HK-2 (cell line): Measurements from ENCODE around the gene KAZALD1.

Experiments
- DNase-seq: peaks from one replicate; pipeline ENCODE4 v3.0.0-alpha.2; 2018; ENCODE audit not compliant: unreplicated experiment

The KAZALD1 gene

DNA sequence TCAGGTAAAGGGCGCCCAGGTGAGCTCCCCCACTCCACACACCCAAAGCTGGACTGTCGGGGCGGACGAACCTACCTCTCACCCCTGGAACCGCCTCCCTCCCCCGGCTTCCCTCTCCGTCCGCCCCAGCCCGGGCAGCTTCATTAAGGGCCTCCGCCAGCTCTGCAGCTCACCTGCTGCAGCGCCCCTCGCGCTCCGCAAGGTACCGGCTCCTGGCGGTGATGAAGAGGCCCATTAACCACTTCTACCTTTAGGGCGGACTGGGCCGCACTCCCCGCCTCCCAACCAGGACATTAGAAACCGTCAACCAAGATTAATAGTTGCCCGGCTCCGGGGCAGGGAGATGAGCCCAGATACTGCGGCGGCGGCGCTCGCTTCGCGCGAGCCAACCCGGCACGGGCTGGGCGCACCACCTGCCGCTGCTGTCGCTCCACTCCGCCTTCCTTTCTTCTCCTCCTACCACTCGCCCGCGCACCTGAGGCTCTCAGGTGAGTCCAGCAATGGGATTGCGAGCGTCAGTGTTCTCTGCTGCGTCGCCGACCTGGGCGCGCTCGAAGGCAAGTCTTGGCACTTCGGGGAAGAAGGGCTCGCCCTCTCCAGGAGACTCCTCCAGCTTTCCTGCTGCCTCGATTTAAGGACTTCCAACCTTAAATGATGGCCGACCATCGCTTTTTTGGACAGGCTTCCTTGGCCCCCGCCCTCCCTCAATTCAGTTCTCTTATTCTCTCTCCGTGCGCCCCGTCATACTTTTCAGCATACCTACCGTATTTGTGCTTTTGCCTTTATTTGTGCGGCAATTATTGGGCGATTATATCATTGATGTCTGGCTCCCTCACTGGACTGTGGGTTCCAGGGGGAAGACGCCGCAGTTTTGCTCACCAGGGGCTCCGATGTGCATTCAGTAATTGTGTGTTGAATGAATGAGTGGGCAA, 13.6 kb upstream of the KAZALD1 start:
- no peak for DNase-seq

DNA sequence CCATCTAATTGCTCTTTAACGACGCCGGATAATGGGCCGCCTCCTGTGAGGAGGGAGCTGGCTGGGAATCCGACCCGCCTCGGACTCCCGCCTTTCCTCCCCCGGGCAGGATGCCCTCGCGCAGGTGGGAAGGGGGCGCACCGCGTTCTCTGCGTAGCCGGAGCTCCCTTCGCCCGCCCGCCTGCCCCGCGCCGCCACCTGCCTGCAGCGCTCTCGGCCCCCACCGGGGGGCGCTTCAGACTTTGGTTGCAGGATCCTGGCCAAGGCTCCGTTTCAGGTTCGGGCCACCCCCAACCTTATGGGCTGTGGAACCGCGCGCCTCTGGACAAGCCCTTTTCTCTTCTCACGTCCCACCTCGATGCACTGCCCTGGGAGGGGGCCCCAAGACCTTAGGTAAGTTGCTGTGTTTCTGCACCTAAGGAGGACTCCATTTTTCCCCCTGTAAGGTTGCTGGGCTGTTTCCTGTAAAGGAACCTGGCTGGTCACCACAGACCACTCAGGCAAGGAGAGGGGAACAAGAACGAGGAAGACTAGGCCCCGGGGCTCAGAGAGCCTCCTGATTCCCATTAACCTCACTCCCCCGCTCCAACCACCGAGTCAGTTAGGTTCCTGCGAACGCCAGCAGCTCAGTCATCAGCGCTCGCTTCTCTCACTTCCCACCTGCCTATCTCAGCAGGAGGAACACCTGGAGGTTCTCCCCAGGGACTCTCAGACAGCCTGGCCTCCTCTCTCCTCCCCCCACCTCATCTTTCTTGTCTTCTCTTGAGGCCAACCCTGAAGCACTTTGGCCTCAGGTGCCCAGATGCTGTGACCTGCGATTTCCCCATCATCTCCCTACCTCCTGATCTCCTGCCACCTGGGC, 11.3 kb upstream of the KAZALD1 start:
- DNase-seq: peak; percentile 91

DNA sequence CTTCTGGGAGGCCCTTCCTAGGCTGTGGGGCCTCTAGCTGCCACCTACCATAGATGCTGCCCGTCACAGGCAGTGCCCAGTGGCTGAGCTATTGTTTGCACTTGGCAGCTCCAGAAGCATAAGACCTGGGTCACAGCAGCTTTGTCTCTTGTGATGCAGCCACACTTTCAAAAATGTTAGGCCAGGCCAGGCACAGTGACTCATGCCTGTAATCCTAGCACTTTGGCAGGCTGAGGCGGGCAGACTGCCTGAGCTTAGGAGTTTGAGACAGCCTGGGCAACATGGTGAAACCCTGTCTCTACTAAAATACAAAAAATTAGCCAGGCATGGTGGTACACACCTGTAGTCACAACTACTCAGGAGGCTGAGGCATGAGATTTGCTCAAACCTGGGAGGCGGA, 9.5 kb upstream of the KAZALD1 start:
- DNase-seq: peak; percentile 39

DNA sequence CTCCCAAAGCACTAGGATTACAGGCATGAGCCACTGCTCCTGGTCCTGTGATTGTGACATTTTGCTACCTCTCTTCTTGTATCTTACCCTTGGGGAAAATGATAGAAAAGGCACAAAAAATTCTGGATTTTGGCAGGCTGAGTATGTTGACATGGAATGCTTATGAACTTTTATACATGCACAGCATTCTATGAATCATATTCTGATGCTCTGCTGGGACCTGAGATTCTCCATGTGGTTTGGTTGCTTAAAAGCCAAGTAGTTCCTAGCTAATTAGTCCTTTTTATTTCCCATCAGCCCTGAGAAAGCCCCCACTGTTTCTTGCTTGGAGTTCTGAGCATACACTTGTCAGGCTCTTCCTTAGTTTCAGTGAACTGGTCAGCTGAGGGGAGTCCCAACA, 8.3 kb upstream of the KAZALD1 start:
- no peak for DNase-seq

DNA sequence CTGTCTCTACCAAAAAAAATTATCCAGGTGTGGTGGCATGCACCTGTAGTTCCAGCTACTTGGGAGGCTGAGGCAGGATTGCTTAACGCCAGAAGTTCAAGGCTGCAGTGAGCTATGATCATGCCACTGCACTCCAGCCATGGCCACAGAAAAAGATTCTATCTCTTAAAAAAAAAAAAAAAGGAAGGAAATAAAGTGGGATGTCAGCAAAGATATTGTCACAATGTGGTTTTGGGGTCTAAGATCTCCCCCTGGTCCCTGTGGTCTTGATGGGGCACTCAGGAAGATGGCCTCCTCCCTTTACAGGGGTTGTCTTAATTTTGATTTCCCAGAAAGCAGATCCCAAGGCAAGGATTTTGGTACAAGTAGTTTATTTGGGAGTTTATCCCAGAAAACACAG, 7.4 kb upstream of the KAZALD1 start:
- DNase-seq: no peak

DNA sequence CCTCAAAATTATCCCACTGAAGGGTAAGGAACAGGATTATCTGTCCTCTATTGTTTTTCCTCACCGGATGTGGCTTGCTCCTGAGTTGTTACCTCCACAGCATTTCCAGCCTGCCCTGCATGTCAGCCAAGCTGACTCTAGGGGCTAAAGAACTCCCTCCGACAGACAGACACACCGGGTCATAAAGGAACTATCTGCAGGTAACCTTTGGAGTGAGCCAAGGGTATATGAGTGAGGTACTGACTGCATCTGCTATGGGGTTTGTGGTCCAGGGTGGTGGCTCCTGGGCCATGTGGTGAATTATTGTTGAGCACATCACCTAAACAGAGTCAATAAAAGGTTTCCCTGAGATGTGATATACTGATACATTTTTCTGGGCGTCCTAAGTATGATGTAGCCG, 6.9 kb upstream of the KAZALD1 start:
- DNase-seq: no peak

DNA sequence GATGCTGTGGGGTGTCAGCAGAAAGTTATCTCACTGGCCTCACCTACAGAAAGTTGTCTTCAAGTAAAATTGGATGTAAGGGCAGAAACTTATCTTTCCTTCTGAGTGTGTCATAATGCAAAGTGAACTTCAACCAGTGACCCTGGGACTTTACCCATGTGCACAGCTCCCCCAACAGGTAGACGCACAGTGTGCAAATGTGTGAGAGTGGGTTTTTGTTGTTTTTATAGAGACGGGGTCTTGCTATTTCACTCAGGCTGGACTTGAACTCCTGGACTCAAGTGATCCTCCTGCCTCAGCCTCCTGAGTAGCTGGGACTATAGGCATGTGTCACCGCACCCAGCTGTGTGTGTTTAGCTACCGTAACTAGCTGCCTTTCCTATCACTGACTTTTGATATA, 6.4 kb upstream of the KAZALD1 start:
- no peak for DNase-seq

DNA sequence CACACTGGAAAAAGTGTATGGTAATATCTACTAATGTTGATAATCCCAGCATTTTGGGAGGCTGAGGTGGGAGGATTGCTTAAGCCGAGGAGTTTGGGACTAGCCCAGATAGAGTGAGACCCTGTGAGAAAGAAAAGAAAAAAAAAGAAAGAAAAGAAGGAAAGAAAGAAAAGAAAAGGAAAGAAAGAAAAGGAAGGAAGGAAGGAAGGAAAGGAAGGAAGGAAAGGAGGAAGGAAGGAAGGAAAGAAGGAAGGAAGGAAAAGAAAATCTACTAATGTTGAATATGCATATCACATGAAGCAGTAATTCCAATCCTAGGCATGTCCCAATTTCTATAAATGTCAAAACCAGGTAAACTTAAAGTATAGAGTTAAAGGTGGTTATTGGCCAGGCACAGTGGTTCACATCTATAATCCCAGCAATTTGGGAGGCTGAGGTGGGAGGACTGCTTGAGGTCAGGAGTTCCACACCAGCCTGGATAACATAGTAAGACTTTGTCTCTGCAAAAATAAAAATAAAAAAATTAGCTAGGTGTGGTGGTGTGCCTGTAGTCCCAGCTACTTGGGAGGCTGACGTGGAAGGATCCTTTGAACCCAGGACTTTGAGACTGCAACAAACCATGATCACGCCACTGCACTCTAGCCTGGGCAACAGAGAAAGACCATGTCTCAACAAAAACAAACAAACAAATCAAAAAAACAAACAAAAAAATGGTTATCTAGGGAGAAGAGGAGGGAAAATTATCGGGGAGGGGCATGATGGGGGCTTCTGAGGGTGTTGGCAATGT, 5.2 kb upstream of the KAZALD1 start:
- no peak for DNase-seq

DNA sequence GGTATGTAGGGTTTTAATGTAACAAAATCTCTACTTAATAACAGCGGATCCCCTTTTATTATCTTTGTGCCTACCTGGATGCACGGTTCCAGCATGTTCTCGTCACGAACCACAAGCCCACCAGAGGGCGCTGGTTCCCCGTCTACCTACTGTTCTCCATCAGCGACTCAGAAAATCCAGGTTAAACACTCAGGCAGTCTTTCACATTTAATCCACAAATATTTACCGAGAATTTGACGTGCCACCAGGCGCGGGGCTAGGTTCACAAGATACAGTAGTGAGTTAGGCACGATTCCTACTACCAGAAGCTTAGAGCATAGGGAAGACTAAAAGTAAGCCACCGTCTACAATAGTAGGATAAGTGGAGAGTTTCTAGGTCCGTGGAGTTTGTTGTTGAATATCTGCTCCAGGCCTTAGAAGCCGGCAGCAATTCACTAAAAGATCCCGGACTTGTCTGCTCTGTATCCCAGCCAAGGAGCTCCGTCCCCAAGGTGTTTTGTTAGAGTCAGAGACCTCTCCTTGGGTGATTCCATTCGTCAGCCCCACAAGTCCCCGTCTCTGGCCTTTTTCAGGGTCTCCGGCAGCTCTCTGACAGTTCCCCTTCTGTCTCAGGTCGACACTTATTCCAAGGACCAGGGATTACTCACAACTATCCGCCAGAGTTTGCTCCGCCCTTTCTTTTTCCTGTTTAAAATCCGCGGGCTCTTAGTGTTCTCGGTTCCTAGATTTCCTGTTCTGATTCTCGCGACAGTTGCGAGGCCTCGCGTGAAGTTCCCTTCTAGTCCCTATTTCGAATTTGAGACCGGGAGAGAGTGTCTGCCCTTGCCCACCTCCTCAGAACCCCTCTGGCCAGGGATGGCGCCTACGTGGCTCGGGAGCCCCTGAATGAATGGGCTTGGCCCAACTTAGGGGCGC, 1.5 kb upstream of the KAZALD1 start:
- DNase-seq: peak; percentile 97

DNA sequence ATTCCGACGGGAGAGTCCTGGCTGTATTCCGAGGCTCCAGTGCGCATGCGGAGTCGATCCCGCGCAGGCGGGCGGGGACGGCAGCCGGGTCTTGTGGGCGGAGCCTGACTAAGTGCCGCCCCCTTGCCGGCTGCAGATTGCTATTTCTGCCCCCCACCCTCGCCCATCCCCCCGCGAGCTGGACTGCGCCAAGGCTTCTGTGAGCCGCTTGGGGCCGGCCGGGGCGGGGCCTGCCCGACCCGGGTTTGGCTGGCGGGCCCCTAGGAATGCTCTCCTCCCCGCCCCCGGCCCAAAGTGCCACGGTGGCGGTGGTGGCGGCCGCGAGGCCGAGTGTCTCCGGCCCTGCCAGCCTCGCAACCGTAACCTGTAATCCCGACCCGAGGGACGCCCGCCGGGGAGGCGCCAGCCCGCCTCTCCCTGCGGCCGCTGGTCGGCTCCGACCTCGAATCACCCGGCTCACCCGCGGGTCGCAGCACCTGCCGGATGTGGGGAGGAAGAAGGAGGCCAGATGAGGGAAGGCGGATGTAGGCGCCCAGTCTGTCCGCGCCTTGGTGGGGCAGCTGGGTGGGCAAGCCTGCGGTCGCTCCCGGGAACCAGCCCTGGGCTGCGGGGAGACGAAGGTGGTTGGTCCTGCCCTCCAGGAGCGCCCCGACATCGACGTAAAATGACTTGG, 702 bp upstream of the KAZALD1 start:
- peak; percentile 99 for DNase-seq

DNA sequence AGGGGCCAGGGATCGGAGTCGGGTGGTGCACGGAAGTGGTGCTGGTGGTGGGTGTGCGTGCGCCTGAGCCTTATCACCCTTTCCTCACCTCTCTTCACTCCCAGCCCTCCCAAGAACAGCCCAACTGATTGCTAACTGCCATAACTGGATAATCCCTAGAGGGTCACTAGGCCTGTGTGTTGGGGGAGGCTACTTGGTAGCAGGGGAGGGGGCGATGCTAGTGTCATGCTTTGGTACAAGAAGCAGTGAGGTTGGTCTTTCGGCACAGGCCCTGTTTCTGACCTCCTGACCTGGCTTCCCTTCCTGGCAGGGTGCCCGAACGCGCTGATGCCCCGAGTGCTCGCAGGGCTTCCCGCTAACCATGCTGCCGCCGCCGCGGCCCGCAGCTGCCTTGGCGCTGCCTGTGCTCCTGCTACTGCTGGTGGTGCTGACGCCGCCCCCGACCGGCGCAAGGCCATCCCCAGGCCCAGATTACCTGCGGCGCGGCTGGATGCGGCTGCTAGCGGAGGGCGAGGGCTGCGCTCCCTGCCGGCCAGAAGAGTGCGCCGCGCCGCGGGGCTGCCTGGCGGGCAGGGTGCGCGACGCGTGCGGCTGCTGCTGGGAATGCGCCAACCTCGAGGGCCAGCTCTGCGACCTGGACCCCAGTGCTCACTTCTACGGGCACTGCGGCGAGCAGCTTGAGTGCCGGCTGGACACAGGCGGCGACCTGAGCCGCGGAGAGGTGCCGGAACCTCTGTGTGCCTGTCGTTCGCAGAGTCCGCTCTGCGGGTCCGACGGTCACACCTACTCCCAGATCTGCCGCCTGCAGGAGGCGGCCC, 652 bp downstream of the KAZALD1 start:
- DNase-seq: peak; percentile 76

DNA sequence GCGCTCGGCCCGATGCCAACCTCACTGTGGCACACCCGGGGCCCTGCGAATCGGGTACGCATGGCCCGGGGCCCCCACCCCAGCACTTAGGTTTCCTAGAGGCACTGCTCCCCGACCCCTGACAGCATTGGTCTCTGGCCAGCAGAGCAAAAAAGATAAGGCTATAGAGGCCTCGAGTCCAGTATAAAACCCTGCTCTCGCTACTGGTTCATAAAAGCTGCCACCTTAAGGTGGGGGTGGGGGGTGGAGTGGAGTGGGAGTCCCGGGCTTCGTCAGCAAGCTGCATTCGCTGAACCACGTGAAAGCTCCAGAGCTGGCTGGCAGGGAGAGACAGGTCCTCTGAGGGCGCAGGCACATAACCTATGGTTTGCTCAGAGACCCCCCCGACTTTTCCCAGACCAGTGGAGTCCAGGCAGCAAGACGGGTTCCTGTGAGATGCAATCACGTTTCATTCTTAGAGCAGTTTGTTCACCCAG, 1.3 kb downstream of the KAZALD1 start:
- no peak for DNase-seq

DNA sequence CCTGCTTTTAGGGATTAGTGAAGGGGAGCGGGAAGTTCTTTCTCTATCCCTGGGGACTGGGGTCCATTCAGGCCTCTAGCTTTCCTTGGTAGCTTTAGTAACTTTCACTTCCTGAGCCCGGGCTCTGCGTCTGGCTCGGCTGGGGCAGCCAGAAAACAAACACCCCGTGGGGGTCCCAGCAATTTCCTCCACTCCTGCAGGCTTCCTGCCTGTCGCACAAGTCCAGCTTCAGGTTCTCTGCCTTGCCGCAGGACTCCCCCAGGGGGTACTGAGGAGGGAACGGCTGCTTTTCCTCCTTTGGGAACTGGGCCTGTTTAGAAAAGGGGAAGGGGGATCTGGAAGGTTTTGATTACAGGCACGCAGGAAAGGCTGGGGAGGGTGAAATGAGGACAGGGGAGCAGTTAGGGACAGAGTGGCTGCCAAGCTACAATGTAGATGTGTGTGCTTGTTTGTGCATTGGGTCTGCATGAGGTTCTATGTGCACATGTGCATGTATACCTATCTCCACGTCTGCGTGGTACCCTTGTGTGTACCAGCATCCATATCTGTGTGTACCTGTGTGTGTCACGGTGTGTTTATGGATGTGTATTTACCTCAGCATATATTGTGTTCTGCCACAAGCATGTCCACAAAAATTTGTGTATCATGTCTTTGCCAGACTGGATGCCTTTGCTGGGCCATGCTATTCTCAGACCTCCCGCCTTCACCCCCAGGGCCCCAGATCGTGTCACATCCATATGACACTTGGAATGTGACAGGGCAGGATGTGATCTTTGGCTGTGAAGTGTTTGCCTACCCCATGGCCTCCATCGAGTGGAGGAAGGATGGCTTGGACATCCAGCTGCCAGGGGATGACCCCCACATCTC, 2.0 kb downstream of the KAZALD1 start:
- DNase-seq: no peak

DNA sequence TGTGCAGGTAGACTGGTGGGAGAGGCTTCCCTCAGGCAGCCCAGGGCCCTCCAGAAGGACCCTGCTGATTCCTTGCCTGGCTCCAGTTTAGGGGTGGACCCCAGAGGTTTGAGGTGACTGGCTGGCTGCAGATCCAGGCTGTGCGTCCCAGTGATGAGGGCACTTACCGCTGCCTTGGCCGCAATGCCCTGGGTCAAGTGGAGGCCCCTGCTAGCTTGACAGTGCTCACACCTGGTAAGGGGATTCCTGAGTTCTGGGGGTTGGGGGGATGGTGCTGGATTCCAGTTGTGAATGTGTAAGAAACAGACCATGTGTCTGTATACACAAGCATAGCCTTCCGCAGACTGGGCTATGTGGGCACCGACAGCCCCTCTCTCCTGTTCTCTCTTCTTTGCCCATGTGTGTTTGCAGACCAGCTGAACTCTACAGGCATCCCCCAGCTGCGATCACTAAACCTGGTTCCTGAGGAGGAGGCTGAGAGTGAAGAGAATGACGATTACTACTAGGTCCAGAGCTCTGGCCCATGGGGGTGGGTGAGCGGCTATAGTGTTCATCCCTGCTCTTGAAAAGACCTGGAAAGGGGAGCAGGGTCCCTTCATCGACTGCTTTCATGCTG, 2.7 kb downstream of the KAZALD1 start:
- no peak for DNase-seq

DNA sequence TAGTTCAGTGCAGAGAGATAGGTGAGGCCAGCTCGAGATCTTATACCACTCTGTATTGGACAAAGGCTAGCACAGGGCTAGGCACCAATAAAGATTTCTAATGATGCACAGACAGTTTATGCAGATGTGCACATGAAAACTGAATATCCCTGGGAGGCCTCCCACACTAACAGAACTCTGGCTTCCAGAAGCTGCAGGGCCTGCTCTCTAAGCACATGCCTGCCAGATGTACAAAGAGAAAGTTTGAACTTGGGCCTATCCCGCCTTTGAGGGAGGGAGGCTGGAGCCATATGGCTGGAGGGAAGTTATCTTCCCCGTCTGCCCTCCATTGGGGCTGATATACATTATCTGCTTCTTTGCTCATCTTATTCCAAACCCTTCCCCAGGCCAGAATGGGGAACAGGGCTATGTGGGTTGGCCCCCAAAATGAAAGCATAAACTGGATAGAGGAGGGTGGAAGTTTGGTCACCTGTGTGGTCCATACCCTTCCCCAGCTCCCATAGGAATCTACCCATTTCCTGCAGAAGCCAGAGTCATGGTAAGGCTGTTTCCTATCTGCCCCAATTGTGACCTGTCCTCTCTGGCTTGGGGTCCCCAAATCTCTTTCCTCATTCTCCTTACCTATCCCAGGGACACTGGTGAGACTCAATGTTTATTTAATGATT, 3.8 kb downstream of the KAZALD1 start:
- no peak for DNase-seq

DNA sequence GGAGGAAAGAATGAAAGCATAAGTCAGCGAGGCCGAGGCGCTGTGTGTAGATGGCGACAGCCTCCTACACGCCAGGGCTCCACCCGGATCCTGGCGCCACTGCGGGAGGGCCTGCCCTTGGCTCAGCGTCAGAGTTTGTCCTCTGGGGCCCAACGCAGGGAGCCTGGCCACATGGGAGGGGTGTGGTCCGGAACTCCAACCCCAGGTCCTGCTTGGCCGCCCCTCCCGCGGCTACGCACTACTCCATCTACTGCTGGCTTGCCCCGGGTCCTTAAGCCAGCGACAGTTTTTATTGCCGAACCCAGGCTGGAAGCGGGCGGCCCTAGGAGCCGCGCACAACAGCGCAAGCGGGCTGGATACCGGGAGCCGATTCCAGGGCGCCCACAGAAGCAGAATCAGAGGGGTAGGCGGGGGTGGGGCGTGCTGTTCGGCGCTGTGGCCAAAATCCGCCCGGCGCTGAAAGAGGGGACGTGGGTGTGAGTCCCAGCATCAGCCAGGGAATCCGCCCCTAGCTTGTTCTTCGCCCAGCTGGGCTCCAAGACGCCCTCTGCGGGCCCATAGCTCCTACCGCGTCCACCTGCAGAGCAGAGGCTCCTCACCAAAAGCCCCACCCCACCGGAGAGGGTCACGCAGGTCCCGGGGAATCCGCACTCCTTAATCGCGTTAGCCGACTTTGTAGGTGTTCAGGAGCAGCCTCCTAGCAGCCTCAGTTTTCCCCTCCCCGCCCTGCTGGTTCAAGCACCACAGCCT, 4.5 kb downstream of the KAZALD1 start:
- DNase-seq: peak; percentile 75

DNA sequence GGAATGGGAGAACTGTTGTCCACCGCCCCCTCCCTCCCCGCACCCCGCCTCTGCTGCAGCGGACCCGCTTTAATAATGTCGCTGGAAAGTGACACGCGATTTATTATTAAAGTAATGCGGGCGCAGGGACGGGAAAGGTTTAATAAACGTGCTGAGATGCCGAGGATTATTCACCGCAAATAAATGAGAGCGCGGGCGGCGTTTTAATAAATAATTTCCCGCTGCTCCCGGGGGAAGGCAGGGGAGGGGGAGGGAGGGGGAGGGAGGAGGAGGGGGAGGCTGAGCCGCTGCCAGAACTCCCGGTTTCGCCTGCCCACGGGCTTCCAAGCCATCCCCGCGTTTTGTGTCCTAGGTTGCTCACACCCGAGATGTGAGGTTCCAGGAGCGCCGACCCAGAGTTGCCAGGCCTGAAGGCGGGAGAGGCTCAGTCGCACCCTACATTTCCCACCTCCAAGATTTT, 5.1 kb downstream of the KAZALD1 start:
- DNase-seq: no peak
